Globus pallidus (tissue), 1 donor: Measurements from ENCODE around the gene PTPRG.

Source experiments
- DNase-seq: peaks from one replicate; pipeline ENCODE4 v3.0.0-alpha.2; 2015; ENCODE audit warnings: low spot score

The PTPRG gene

DNA sequence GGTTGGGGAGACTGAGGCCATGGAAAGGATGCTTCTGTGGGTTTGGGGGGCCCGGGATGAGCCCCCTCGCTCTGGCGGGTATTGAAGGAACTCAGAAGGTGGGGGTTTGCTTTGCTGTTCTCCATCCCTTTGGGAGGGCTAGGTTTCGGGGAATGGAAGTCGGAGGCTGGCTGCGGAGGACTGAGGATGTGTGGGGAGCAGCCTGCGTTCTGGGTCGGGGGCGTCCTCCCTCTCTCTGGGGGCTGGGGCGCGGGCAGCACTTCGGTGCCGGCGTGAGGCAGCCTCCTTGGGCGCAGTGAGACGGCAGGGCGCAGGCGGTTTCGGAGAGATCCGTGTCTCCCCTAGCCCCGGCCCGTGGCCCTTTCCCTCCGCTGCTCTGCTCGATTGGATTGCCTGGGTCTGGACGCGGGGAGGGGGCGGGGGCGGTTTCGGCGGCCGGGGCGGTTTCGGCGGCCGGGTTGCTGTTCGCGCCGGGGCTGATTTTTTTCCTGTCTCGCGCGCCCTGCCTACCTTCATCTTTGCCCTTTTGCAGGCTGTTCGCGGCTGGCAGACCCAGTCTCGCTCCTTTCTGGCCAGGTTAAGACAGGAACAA is 1.4 kb downstream of the PTPRG start:
- no peak for DNase-seq

DNA sequence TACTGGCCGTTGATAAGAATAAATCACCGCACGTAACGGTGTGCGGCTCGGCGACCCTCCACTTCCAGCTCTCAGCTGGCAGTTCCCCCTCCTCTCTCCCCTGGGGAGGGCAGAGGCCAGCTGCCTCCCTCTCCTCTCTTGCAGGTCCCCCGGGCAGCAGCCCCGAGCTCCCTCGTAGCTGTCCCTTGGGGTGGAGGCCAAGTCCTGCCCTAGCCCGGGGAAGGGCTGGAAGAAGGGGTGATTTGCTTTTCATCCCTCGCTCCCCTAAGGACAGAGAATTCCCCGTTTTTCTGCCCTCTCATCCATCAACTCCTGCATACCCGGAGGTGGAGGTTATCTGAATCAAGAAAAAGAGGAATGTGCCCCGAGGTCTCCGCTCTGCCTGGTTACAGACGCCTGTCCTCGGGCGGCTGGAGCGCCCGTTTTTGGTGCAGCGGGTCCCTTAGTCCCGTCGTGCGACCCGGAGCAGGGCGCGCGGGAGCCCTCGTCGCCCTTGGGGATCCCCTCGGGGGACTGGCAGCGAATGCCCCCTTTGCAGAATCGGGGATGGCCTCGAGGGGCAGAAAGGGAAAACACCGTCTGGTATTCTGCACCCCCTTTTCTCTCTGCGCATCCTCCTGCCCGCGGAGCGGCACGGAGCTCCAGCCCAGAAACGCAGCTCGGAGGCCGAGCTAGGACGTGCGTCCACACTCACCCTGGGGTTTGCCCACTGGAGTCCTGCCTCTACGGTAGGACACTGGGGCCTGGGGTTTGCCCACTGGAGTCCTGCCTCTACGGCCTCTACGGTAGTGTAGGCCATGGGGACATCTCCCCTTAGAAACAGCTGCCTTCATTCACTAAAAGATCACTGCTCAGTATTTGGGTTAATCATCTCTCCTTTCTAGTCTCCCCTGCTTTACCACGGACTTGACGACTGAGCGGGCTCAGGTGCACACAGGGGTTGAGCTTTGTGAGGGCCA is 2.2 kb downstream of the PTPRG start:
- DNase-seq: no peak

DNA sequence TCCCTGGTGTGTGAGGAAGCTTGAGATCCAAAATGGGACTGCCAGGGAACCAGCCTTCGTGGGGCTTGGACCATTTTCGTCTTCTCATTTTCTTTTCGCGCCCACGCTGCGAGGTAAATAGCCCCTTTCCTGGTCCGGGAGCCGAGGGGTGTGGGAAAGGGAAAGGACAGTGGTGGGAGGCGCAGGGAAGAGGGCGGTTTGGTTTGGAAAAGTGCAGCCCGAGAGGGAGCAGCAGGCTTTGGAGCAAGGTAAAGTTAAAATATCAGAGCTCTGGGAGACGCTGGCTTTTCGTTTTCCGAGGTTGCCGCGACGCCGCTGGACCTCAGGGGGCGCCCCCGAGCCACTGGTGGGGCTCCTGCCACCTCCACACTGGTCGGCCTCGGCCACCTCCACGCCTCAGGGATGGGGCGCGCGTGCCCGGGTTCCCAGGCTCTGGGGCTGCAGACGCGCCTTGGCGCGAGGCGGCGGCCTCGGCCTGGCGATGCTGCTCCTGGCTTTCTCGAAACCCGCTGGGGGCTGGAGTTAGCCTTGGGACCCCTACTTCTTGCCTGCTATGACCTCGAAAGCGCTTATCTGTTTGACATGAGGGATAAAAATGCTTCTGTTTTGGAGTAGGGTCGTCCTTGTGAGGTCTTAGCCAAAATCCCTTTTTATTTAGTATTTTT is 3.2 kb downstream of the PTPRG start:
- DNase-seq: peak; percentile 46

DNA sequence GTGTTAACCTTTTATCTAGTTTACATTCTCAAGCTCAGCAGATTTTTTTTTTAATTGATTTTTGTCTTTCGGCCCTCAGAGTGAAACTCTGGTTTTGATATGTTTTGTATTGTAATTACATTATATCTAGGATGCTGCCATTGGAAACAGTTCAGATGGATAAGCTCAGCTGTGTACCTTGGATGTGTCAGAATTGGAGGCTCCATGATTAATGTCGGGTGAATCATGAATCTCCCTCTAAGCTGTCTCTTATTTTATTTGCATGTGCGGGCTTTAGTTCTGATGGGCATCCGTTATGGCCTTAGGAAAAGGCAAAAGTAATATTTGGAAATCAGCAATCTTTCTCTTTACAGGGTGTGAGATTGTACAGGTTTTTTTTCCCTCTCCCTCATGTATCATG is 4.2 kb downstream of the PTPRG start:
- DNase-seq: no peak

DNA sequence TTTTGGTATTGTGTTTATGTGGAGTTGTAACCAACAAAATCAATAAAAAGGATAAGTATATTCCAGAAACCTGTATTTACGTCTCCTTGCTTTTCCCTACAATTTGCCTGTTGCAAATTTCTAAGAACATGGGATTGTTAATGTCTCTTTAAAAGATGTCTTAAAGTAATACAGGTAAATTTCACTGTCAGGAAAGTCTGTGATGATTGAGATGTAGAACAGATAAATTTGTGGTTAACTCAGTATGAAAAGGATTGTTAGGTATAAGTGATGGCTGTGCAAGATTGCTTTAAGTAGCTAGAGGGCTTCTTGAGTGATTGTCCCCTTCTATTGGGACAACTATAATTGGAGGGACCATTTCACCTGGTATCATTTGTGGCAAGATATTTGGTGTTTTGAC is 6.8 kb downstream of the PTPRG start:
- DNase-seq: no peak

DNA sequence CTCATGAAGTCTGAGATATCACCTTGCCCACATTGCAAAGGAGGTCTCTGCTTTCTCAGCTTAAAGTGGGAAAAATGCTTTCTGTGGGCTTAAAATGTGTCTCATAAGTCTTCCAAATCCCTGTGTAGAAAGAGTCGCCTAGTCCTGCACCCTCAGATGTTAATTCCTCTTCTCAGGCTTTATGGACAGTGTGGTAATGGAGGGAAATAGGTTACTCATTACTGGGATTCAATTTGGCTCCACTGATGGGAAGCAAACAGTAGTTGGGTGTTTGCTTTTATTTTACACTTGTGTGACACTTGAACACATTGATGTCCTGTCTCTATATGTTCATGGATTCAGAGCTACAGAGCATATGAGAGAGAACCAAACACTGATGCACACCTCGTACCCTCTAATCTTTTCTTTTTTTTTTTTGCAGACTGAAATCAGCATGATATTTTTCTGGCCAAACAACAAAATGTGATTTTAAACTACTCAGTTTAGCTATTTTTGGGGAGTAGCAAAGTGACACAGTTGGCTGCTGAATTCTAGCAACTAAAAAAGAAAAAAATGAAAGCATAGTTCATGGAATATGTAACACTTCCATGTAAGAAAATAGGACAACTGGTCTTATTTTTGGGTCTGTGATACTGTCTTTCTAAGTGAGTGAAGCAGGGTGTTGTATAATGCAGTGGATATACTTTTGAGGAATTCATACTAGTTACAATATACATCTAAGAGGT is 8.6 kb downstream of the PTPRG start:
- DNase-seq: no peak

DNA sequence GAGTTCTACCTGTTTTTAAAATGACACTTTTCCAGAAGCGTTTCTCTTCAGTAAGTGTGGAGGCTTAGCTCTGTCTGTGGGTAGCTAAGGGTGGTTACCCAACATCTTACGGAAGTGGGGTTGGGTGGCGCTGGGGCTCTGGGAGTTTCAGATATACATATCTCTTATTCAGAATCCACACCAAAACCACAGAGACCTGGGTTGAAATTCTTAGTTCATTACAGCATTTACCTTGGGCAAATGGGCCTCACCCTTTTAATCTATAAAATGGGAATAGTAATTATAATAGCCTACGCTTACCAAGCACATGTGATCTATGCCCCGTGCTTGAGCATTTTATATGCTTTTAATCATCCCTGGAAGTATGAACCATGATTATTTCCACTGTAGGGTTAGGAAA is 9.4 kb downstream of the PTPRG start:
- DNase-seq: no peak

DNA sequence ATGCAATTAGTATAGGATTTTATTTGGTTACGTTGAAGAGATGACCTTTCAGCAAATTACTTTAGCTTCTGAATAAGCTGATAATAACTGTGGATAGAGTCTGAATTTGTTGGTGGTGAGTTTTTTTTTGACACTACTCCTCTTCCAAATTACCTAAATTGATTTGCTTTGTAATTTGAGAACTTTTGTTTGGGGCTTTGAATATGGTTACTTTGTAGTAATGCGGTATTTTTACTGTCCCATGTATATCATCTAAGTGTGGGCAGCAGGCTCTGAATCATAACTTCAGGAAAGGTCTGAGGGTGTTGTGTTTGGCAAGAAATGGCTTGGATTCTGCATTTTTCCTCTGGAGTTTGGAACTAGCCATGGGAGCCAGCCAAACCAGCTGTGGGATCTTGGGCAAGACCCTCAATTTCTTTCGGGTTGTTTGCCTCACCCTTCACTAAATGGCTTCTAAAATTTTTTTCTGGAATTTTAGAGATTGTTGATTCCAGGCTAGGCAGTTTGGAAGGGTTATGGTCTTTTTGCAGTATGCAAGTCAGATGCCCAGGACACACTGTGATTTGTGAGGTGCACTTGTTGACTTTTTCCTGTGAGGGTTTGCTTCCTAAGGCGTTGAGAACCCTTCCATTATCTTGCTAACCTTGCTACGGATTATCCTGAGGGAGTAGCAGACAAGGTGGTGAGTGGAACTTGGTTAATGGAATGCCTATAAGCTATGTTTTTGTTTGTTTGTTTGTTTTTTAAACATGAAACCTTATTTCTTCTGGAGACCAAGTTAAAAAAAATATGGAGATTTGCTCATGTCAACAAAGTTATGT is 10.4 kb downstream of the PTPRG start:
- DNase-seq: no peak

DNA sequence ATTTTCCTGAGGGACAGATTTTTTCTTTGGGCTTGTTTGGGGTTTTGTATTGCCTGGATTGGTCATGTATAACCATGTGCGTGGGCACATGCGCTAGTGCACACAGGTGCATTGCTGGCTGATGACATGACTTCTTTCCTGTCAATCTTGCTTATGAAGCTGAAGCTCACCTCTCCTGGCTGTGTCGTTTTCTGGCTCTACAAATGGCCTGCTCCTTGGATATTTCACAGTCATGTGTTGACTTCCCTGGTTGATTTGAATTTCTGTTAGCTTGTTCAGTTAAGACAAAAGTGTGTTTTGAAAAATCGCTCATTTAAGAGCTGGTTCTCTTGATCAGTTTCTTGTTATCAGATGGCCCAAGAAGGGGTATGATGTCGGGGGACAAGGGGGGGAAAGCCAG is 11.5 kb downstream of the PTPRG start:
- DNase-seq: no peak

DNA sequence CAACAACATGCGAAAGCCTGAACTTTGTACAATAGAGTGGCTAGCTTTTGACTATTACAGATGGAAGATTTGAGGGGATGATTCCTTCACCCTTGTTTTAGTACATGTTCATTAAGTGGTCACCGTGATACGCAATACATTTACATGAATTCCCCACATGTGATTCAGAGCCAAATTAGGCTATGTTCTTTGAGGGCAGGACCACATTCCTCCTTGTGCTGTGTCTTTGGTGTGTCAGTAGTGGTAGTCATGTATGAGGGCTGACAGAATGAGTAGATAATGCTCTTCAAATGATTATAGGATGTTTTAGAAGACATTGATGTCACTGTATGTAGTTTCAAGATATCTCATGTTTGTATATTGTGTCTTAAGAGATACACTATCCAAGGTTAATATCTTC is 12.1 kb downstream of the PTPRG start:
- no peak for DNase-seq

DNA sequence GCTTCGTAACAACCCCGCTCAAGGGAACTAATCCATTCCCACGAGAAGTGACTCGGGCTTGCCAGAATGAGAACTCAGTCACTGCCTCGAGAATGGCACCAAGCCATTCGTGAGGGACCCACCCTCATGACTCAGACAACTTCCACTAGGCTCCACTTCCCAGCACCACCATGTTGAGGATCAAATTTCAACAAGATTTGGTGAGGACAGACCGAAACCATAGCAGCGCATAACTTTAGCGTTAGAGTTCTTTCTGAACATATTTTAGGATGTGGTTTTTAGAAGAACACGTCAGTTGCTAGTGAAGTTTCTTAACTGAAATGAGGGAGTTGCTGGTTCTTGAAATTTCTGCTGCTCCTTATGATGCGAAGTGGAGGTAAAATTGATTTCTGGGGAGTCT is 13.5 kb downstream of the PTPRG start:
- DNase-seq: no peak

DNA sequence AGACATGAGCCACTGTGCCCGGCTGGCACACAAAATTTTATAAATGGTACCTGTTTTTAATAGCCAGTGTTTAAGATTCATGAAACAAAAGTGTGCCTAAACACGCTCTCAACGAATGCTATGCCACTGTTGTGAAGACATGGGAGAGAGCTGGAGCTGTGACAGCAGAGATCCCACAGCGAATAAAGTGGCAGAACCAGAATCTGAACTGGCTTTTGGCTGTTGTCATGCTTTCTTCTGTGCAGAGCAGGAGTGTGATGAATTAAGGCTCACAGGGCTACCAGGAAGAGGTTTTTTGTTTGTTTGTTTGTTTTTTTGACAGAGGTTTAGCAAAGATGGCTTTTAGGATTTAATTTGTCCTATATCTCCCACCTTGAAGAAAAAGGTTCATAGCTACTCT is 14.5 kb downstream of the PTPRG start:
- DNase-seq: no peak

DNA sequence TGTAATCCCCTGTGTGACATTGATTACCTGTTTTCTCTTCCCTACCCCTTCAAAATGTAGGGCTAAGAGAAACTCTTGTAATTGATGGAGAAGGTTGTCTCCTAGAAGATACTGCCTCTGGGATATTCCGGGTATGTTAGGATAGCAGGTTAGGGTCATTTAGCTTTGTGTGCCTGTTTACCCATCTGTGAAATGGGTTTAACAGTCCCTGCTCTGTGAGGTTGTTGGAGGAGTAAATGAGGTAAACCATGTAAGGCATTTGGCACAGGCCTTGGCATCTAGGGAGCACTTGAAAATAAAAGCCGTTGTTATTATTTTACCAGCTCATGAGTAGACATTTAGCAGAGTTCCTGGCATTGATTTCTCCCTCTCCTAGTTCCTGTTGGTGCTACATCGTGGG is 16.4 kb downstream of the PTPRG start:
- DNase-seq: no peak

DNA sequence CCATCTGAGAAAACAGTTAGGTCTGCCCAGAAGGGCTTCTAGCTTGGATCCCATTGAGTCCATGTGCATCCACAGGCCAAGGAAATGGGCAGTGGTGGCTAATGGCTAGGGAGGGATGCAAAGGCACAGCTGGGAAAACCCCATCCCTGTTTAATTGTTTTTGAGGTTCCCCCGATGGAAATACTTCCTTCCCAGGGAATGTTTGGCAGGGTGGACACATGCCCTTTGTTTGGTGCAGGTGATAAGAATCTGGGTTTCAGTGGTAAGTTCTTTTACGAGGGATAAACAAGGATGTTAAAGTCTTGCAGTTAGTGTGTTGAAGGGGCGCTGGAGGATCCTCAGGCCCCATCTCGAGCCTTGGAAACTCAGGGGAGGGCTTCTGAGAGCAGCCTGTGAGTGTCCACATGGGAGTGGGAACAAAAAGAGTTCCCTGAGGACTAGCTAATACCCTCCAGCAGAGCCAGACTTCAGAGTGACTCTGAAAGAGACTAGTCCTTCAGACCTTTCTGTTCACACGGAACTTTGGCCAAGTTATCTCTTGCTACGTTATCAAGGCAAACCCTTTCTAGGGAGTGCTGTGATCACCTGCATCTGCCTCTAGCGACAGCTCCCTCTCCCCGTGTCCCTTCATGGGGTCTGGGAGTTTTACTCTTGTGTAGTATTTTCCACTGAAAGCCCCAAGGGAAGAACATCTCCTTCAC is 17.4 kb downstream of the PTPRG start:
- DNase-seq: no peak

DNA sequence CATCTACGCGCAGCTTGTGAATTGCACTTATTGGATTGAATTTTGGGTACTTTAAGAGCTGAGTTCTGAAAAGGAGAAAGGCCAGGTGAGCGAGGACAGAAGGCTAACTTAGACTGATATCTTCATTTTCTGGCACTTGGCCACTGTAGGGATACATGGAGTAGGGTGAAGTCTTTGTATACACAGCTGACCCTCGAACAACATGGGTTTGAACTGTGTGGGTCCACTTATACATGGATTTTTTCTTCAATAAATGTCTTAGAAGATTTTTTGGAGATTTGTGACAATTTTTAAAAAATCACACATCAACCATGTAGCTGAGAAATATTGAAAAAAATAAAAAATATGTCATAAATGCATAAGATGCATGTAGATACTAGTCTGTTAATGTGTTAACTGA is 18.3 kb downstream of the PTPRG start:
- DNase-seq: no peak

DNA sequence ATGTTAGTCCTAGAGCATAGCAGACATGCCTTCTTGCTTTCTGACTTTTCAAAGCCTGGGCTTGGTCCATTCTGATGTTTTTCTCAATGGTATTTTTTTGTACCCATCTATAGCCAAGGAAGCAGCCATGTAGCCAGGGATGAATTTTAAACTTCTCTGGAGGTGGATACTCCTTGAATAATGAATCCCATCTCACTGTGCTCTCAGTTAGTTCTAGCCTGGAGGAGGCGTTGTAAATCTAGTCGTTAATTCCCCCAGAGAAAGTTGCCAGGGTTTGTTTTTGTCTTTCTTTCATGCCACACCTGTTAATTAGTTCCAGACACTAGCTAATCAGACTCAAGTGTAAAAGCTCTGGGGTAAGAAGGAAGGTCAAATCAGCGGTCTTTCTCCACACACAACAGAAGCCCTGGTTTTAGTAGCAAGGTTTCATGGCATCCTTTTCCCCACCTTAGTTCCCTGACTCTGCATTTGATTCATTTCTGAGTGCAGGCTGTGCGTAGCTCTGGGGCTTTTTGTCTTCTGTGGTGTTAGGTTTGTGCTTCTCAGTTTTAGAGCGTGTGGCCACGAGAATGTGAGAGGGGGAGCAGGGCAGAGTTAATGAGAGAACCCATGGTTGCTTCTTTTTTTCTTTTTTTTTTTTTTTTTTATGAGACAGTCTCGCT is 19.7 kb downstream of the PTPRG start:
- no peak for DNase-seq

DNA sequence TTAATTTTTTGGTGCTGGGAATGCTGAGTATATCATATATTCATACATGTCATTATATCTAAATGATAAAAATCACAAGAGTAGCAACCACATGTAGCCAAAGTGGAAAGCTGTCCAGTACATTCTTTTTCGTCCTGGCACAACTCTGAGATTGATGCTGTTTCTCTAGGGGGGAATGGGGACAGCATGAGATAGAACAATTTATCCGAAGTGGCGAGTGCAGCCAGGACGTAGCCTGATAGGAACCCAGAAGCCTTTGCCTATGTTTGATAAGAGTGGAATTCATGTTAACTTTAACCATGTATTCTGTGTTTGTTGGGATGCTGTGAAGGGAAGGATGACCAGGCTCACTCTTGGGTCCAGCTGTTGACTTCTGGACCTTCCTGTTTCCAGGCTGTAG is 20.9 kb downstream of the PTPRG start:
- DNase-seq: no peak

DNA sequence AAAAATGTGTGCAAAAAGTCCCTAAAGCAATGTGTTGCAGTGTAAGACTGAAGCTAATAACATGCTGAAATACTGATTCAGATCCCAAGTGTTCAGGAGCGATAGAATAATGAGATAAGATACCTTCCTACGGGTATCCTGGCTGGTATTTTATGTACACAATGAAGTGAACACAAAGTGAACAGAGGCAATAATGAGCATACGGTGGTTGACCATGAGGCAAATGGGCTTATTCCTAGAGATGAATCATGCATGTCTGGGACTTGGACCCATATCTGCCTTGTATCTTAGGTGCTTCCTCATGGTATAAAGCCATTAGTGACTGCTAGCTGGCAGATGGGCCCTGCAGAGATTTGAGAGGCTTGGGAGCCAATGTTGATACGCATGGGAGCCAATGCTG is 21.5 kb downstream of the PTPRG start:
- no peak for DNase-seq

DNA sequence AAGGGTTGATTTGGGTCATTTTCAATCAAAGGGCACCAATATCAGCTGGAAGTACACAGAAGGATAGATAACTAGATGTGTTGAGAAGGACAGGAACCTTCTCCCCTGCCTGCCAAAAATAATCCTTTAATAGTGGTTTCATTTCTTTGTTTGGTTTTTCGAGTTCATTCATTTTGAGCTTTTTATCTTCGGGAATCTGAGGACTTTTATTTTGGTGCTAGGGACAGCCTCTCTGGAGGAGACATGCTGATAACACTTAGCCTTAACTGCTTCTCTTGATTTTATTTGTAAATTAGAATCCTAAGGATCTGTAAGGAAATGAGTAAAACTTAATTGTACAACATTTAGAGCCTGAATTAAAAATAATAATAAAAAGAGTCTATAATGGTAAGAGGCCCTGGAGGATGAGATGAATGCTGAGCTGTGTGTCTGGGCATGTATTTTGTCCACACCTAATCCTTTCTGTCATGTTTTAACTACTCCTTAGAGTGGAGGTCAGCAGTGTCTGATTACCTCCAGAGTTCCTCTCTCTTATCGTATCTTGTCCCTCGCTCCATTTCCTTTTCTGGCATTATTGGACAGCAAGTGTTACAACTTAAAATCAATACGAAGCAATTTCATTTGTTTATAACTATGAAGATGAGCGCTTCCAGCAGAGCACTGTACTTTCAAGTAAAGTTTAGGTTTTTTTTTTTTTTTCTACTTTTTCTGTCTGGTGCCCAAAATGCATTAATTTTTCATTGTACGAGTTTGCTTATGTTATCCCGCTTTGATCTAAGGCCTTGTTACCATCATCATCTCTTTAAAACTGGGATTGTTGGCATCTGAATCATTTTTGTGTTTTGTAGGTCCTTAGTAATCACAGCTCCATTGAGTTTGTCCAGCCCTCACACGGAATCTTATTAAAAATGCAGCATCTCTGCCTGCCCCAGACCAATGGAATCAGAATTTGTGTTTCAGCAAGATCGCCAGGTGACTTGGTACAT is 22.8 kb downstream of the PTPRG start:
- DNase-seq: no peak
